MCF 10A (cell line): ENCODE data around the gene CPLANE2. TPM values are rescaled to one million over a fixed set of nuclear protein-coding genes. Genes with fewer than 3 reads are reported as not detected.
A peak's percentile ranks its signal among the peaks of the same experiment; 100 is the strongest.

Experiments
- BruUV-seq: library from RNA; stranded (reverse); fragments of 400-500 nt; replicated peaks from 2 replicates; lab custom pipeline; 2021; lab: Mats Ljungman, UMichigan
- CTCF ChIA-PET: fragments of 300-600 bp; sonication (Branson Sonifier 250); formaldehyde crosslinking; extraction: SDS; loops from one replicate; lab custom pipeline; 2021; ENCODE audit warnings: antibody characterized with exemption, inconsistent platforms; lab: Yijun Ruan, JAX
- POLR2A ChIA-PET: fragments of 300-600, 350-650 bp; sonication (Branson Sonifier 250); formaldehyde crosslinking; extraction: SDS; loops from one replicate; lab custom pipeline; 2020; ENCODE audit warnings: antibody characterized with exemption, inconsistent platforms; lab: Yijun Ruan, JAX
- DNase-seq: peaks from one replicate; pipeline ENCODE4 v3.0.0-alpha.2; 2018; ENCODE audit not compliant: unreplicated experiment
- H3K27ac Mint-ChIP-seq: one replicate; pipeline ENCODE4 v1.8.0; 2022; ENCODE audit warnings: mild to moderate bottlenecking, low read depth, mixed read lengths; ENCODE audit not compliant: unreplicated experiment
- H3K27me3 Mint-ChIP-seq: one replicate; pipeline ENCODE4 v1.8.0; 2022; ENCODE audit warnings: mixed read lengths; ENCODE audit not compliant: insufficient read depth, unreplicated experiment
- H3K36me3 Mint-ChIP-seq: one replicate; pipeline ENCODE4 v1.8.0; 2022; ENCODE audit warnings: mild to moderate bottlenecking, moderate library complexity, mixed read lengths; ENCODE audit not compliant: insufficient read depth, unreplicated experiment
- H3K4me1 Mint-ChIP-seq: one replicate; pipeline ENCODE4 v1.8.0; 2022; ENCODE audit warnings: mixed read lengths; ENCODE audit not compliant: insufficient read depth, unreplicated experiment
- H3K4me3 Mint-ChIP-seq: one replicate; pipeline ENCODE4 v1.8.0; 2022; ENCODE audit warnings: mild to moderate bottlenecking, moderate library complexity, mixed read lengths; ENCODE audit not compliant: unreplicated experiment
- H3K9me3 Mint-ChIP-seq: one replicate; pipeline ENCODE4 v1.8.0; 2022; ENCODE audit warnings: mixed read lengths; ENCODE audit not compliant: unreplicated experiment
- CTCF ChIP-seq: fragments of 200-600 bp; IDR thresholded peaks from one replicate; pipeline ENCODE4 v1.8.0; 2022; ENCODE audit warnings: antibody characterized with exemption, mild to moderate bottlenecking; ENCODE audit not compliant: unreplicated experiment
- intact Hi-C: fragments of 100-400 bp; cut with micrococcal nuclease; formaldehyde crosslinking; loops from 2 replicates; pipeline ENCODE4 v1.14.1; 2022
- total RNA-seq: library from RNA; stranded (reverse); gene quantifications from 2 replicates; pipeline ENCODE4 v1.2.3, GENCODE V29; 2022

Gene CPLANE2
- total RNA-seq, 1 experiment from 2014 or later, result 8.3 TPM

- H3K36me3 Mint-ChIP-seq, result peaks cover 35% of the 10 kb centered on the region
- no TSS peak for BruUV-seq
- TF ChIP-seq CTCF, result no peak
- ChIA-PET POLR2A (interaction anchor here (0.6 to 2.4 kb wide), 2 partner anchors 164 to 251 kb away, joined by 3 to 12 read pairs; no protein-coding TSS in a partner anchor), CTCF (interaction anchor here (0.7 to 6.2 kb wide), 4 partner anchors 21 to 163 kb away, joined by 3 to 79 read pairs (median 10); no protein-coding TSS in a partner anchor)
- H3K27ac Mint-ChIP-seq, result no peak overlapping the region
- no peak for DNase-seq
- peaks cover 3% of the 10 kb centered on the region for H3K4me1 Mint-ChIP-seq
- intact Hi-C loops, result loop anchor here (10.0 kb wide), 2 partner anchors 98 to 238 kb away; partner anchors contain the start of gene SRARP
- H3K9me3 Mint-ChIP-seq, result no peaks in the 10 kb centered on the region
- H3K27me3 Mint-ChIP-seq, result no peaks in the 10 kb centered on the region
- H3K4me3 Mint-ChIP-seq, result no peak overlapping the region
These were observed 5.7 kb upstream of the CPLANE2 start for GRCh38 chr1:16242556-16243214.

- intact Hi-C loops, result loop anchor here (10.0 kb wide), 2 partner anchors 96 to 236 kb away; partner anchors contain the start of gene SRARP
- no peak for TF ChIP-seq CTCF
- no peaks in the 10 kb centered on the region for H3K27me3 Mint-ChIP-seq
- H3K27ac Mint-ChIP-seq, result no peak overlapping the region
- ChIA-PET POLR2A (no interaction called here), CTCF (interaction anchor here (0.6 to 6.2 kb wide), 2 partner anchors 16 to 161 kb away, joined by 3 to 79 read pairs; no protein-coding TSS in a partner anchor)
- no peak for DNase-seq
- H3K4me1 Mint-ChIP-seq, result peaks cover 5% of the 10 kb centered on the region
- H3K9me3 Mint-ChIP-seq, result no peaks in the 10 kb centered on the region
- H3K36me3 Mint-ChIP-seq, result peaks cover 29% of the 10 kb centered on the region
- no TSS peak for BruUV-seq
- no peak overlapping the region for H3K4me3 Mint-ChIP-seq
These were observed 4.3 kb upstream of the CPLANE2 start for GRCh38 chr1:16241221-16241708.

DNA sequence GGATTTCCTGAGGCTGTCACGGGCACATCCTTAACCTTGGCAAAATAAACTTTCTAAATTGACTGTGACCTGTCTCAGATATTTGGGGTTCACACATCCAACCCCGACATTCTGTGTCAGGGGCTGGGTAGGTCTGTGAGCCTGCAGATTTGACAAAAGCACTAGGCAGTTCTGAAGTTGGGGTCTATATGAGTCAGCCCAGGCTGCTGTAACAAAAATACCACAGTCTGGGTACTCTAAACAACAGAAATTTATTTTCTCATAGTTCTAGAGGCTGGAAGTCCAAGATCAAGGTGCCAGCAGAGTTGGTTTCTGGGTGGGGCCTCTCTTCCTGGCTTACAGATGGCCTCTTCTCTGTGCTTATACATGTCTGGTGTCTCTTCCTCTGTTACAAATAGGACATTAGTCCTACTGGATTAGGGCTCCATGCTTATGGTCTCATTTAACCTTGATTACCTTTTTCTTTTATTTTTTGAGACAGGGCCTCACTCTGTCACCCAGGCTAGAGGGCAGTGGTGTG is 3.0 kb upstream of the CPLANE2 start:
- Mint-ChIP-seq H3K27me3 (no peaks in the 10 kb centered on the region), H3K36me3 (peaks cover 18% of the 10 kb centered on the region), H3K27ac (no peak overlapping the region), H3K9me3 (no peaks in the 10 kb centered on the region), H3K4me3 (no peak overlapping the region), H3K4me1 (peaks cover 11% of the 10 kb centered on the region)
- intact Hi-C loops, result loop anchor here (10.0 kb wide), 2 partner anchors 95 to 235 kb away; partner anchors contain the start of gene SRARP
- no peak for TF ChIP-seq CTCF
- POLR2A ChIA-PET, result no interaction called here
- CTCF ChIA-PET, result interaction anchor here (0.6 to 6.2 kb wide), 2 partner anchors 106 to 160 kb away, joined by 4 to 79 read pairs; no protein-coding TSS in a partner anchor
- no peak for DNase-seq
- no TSS peak for BruUV-seq

- no peaks in the 10 kb centered on the region for H3K27me3 Mint-ChIP-seq
- H3K27ac Mint-ChIP-seq, result peak overlapping the region; percentile 87
- POLR2A ChIA-PET, result interaction anchor here (0.6 to 3.2 kb wide), 21 partner anchors 8 to 387 kb away, joined by 3 to 17 read pairs (median 4); partner anchors contain the start of genes FBXO42 and NECAP2
- H3K4me3 Mint-ChIP-seq, result peak overlapping the region; percentile 82
- DNase-seq, result no peak
- no peaks in the 10 kb centered on the region for H3K9me3 Mint-ChIP-seq
- intact Hi-C loops, result no loop called here
- no peak for TF ChIP-seq CTCF
- CTCF ChIA-PET, result interaction anchor here (0.6 to 4.6 kb wide), 5 partner anchors 7 to 450 kb away, joined by 3 to 25 read pairs (median 18); no protein-coding TSS in a partner anchor
- BruUV-seq, result TSS peak; percentile 95
- H3K4me1 Mint-ChIP-seq, result peaks cover 11% of the 10 kb centered on the region
- no peaks in the 10 kb centered on the region for H3K36me3 Mint-ChIP-seq
These were observed 404 bp upstream of the CPLANE2 start for GRCh38 chr1:16237343-16237830.
